MM.1S (cell line): ENCODE measurements around the gene SLC2A10.

Experiments used
- EZH2phosphoT487 ChIP-seq: fragments of 300-600 bp; sonication (generic); IDR thresholded peaks from 2 replicates; pipeline ENCODE4 v1.6.1; 2018; ENCODE audit warnings: antibody characterized with exemption, low read length
- TF ChIP-seq, protein P1 (sequence below): fragments of 300-600 bp; sonication (generic); IDR thresholded peaks from 2 replicates; pipeline ENCODE4 v1.5.1; 2016; ENCODE audit warnings: antibody characterized with exemption, low read length, mixed read lengths

DNA sequence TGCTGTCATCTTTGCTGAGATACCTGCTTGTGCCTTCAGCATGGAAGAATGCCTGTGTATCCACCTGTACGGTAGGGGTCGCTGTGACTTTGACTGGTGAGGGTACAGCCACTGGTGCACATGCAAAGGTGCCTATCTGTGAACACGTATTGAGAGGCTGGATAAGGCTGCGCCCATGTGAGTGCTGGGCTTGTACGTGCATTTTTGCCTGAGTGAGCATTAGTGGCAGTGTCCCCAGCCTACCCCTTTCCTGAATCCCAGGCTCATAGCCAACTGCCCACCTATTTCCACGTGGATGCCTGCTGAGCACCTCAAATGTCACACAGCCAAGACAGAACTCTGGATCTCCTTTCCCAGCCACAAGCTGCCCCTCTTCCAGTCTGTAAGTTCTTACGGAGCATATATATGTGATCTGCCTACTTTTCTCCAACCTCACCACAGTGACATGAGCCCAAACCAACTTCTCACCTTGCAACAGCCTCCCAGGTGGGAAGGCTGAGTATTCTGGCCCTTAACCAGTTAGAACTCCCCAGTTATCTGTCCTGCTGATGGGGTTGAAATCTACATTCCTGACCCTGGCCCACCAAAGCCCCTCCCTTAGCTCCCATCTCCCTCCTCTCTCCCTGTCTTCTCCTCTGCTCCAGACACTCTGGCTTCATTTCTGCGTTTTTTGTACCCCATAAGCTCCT, 1.1 kb upstream of the SLC2A10 start:
- TF ChIP-seq, protein P1, sequence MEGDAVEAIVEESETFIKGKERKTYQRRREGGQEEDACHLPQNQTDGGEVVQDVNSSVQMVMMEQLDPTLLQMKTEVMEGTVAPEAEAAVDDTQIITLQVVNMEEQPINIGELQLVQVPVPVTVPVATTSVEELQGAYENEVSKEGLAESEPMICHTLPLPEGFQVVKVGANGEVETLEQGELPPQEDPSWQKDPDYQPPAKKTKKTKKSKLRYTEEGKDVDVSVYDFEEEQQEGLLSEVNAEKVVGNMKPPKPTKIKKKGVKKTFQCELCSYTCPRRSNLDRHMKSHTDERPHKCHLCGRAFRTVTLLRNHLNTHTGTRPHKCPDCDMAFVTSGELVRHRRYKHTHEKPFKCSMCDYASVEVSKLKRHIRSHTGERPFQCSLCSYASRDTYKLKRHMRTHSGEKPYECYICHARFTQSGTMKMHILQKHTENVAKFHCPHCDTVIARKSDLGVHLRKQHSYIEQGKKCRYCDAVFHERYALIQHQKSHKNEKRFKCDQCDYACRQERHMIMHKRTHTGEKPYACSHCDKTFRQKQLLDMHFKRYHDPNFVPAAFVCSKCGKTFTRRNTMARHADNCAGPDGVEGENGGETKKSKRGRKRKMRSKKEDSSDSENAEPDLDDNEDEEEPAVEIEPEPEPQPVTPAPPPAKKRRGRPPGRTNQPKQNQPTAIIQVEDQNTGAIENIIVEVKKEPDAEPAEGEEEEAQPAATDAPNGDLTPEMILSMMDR = no peak; the same call in 1 of the 2 replicates
- TF ChIP-seq EZH2phosphoT487 = no peak
